AG09319 (cell line): ENCODE results near the gene INSYN2A.

ENCODE experiments used
- DNase-seq: peaks from one replicate; pipeline ENCODE4 v3.0.0-alpha.2; 2010; ENCODE audit warnings: low read depth; ENCODE audit errors: extremely low read depth
- TF ChIP-seq, protein P1 (sequence below): IDR thresholded peaks from 2 replicates; pipeline ENCODE4 v1.5.1; 2011; ENCODE audit warnings: low read depth, mild to moderate bottlenecking, inconsistent platforms, low read length, moderate library complexity

Gene INSYN2A

DNA sequence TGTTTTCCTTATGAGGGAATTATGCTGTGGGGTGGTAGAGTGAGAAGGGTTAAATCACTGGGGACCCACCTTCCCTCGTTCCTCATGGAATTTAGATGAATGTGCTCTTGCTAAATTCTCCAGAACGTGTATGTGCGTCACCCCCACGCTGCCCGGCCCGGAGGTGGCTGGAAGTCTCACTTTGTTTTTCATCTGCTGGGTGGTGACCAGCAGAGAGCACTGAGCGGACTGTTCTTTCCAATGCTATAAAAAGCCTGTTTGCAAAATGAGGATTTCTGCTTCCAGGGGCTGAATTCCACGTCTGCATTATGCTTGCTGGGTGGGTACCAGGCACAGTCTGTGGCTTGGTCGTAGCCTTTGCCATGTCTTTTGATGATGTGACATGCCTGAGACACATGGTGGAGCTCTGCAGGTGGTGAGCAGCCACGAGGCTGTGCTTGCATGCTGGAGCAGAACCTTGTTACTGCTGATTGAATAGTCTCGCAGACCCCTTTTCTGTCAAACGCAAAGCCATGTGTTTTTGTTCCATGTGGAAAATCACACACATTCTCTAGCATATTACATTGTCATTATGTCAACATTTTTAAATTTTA, 31.9 kb upstream of the INSYN2A start:
- DNase-seq, result no peak
- TF ChIP-seq, protein P1, sequence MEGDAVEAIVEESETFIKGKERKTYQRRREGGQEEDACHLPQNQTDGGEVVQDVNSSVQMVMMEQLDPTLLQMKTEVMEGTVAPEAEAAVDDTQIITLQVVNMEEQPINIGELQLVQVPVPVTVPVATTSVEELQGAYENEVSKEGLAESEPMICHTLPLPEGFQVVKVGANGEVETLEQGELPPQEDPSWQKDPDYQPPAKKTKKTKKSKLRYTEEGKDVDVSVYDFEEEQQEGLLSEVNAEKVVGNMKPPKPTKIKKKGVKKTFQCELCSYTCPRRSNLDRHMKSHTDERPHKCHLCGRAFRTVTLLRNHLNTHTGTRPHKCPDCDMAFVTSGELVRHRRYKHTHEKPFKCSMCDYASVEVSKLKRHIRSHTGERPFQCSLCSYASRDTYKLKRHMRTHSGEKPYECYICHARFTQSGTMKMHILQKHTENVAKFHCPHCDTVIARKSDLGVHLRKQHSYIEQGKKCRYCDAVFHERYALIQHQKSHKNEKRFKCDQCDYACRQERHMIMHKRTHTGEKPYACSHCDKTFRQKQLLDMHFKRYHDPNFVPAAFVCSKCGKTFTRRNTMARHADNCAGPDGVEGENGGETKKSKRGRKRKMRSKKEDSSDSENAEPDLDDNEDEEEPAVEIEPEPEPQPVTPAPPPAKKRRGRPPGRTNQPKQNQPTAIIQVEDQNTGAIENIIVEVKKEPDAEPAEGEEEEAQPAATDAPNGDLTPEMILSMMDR, result no peak

DNA sequence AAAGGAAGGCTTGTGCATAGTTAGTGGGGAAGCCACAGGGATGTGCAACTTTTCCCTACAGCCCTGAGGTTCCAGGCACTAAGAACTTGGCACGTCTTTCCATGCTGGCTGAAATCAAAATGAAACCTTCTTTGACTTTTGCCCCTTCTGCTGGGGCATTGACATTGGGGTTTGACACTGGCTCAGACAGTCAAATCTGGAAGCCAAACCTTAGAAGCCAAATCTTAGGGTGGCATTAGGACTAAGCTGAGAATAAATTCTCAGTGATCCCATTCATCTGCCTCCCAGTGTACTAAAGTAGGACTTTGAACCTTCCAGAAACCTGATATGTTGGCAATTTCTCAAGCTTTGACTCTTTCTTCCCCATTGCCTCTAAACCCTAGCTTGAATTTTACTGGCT, 31.3 kb upstream of the INSYN2A start:
- TF ChIP-seq, protein P1, result no peak
- DNase-seq, result no peak

DNA sequence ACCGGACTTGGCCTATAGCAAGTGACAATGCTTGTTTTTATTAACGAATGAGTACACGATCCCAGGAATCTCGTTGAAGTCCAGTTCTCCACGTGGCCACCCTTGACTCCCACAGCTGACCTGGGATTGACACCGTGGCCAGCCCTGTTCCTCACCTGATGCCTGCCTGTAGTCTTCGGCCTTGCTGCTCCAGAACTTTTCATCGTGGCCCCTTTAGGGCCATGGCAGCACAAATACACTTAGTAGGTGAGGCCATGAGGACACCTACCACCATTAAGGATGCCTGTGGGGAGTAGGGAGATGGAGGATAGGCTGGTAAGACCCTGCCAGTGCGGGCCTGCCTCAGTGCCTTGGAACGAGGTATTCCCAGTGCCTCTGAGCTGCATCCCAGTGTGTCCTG, 30.6 kb upstream of the INSYN2A start:
- TF ChIP-seq, protein P1, result no peak
- no peak for DNase-seq

DNA sequence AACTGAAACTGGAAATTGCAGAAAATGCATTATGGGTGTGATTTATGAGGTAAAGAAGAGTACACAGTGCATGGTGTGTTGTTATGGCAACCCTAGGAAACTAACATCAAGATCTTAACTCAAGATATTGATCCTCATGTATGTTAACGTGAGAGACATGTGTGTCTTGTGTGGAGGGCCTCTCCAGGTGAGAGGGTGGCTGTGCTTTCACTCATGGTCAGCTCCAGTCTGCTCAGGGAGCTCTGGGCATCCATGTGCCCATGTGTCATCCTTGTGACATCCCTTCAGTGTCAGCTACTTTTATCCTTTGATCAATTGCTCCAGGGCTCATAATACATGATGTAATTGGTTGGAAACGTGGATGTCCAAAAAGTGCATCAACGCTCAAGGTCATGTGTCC, 24.9 kb upstream of the INSYN2A start:
- no peak for DNase-seq
- TF ChIP-seq, protein P1, result no peak

DNA sequence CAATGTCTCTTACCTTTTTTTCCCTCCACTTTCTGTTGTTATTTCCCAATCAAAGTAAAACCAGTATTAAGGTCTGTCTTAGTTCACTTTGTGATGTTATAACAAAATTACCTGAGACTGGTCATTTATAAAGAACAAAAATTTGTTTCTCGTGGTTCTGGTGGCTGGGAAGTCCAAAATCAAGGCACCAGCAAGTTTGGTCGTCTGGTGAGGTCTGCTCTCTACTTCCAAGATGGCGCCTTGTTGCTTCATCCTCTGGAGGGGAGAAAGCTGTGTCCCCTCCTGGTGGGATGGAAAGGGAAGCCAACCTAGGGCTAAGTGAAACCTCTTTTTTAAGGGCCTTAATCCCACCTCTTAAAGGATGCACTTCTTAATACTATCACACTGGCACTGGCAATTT, 22.3 kb upstream of the INSYN2A start:
- no peak for DNase-seq

DNA sequence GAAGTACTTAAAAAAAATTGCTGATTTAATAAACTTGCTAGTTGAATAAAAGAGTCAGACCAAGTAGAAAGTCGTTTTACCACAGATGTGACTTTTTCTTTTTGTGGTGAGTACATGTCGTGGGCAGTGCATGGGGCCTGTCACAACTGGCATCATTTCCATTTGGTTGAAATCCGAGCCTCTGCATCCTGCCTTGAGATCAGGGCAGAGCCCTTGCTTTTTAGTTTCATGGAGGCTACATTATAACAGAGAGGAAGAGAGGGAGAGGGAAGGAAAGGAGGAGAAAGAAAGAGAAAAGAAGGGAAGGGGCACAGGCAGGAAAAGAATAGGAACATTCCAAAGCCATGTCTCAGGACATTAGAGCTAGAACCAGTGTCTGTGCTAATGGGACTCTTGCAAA, 20.4 kb upstream of the INSYN2A start:
- TF ChIP-seq, protein P1, result no peak

More for the DNA sequence above, 22.3 kb upstream of the INSYN2A start:
- TF ChIP-seq, protein P1, result no peak

DNA sequence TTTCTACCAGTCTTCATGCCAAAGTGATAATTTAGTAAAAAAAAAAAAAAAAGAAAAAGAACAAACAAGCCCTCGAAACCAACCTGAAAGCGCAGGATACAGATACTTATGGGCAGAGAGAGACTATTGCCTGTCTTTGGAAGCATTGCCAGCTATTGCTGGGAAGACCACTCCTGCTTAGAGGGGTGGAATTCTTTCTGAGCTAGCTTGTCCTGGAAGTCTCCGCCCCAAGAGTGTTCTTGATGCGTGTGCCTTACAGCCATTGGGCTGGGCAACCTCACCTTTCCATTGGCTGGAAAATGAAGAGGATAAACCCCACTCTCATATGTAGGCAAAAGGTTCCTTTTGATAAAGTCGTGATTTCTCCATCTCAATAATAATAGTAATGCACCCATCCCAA, 19.9 kb upstream of the INSYN2A start:
- no peak for DNase-seq
- TF ChIP-seq, protein P1, result no peak

More for the DNA sequence above, 20.4 kb upstream of the INSYN2A start:
- no peak for DNase-seq
